ENCODE measurements around the gene TTC34.

Gene TTC34

DNA sequence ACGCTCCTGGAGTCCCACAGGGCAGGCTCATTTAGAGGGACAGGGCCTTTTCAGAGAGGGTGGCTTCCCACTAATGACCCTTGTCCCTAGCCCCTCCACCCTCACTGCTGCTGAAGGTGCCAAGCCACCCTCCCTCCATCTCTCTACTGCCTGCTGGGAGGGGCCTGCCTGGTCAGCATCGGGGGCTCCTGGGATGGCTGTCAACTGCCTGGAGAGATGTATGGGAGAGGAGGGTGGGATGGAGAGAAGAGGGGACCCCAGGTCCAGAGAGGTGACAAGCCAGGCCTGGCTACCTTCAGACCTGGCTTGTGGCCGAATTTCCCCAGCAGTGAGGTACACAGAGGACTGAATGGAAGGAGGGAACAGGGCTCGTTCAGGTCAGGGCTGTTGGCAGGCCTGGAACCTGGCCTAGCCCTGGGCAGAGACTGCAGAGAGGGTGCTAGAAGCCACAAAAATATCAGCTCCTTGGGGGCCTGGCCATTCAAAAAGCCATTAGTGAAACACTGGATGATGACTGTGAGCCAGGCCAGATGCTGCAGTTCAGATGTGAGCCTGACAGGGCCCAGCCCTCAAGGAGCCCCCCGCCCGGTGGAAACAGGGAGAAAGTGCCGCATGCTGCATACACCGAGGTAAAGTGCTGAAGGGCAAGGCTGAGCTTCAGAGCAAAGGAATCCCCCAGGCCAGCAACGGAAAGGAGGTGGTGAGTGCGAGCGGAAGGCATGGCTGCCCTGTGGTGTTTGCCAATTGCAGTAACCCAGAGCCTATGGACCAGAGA lies 188.7 kb downstream of the TTC34 start:
- no peak overlapping the region for H3K4me3 ChIP-seq (ENCODE audit: low read length)
- no peak for TF ChIP-seq CTCF (conservative IDR thresholded peaks at IDR 0.05; ENCODE audit: low read depth, low read length)
- no peak for DNase-seq (ENCODE audit: low read depth)

DNA sequence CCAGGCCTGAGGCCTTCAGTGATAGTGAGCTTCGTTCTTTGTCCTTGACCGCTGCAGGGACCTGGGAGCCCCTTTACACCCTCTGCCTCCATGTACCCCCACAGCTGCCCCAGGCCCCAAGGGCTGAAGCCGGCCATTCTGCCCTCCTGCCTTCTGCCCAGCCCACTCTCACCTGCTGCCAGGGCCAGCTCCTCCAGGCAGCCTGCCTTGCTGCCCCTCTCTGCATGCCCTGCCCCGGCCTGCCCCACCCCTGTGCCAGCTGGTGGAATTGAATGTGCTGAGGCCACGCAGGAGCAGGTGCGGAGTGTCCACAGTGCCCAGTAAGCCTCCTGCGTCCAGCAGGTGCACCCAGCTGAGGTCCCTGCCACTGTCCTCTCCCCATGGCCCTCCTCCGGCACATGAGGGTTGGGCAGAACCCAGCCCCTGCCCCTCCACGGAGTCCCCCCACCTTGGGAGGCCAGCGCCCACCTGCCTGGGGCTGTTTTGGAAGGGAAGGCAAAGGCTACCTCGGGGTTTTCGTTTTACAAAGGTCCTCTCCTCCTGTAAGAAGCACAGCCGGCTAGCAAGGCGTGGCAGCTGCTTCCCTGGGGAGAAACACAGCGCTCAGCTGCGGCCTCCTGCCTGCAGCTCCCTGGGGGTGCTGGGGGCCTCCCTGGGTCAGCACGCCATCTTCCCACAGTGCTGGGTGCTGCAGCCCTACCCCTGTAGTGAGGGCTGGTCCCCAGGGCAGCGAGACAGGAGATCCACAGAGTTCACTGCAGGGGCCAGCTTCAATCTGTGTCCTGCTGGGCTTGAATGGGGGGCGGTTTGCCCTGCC lies 189.7 kb downstream of the TTC34 start:
- H3K4me3 ChIP-seq (ENCODE audit: low read length): no peak overlapping the region
- no peak for TF ChIP-seq CTCF (conservative IDR thresholded peaks at IDR 0.05; ENCODE audit: low read depth, low read length)
- no peak for DNase-seq (ENCODE audit: low read depth)

DNA sequence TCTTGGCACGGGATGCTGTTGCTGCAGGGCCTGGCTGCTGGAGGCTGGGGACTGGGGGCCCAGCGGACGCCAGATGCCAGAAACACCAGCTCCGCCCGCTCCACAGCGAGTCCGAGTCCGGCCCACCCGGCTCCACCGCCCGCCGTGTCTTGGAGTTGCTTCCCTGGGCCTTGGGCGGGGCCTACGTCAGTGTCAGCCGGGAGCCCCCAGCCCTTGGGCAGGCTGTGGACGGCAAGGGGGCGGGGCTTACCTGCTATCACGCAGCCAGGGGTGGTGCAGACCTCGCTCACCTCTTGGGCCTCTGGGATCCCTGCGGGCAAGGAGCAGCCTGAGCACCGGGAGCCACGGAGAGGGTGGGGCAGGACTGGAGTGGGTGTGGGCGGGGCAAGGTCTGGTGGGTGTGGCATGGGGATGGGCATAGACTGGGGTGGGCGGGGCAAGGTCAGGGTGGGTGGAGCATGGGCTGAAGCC lies 190.4 kb downstream of the TTC34 start:
- no peak for TF ChIP-seq CTCF (conservative IDR thresholded peaks at IDR 0.05; ENCODE audit: low read depth, low read length)
- no peak overlapping the region for H3K4me3 ChIP-seq (ENCODE audit: low read length)
- DNase-seq (ENCODE audit: low read depth): no peak

- TF ChIP-seq CTCF (conservative IDR thresholded peaks at IDR 0.05; ENCODE audit: low read depth, low read length): no peak
- no peak for DNase-seq (ENCODE audit: low read depth)
Measured at GRCh38 chr1:2610036-2610959, 191.2 kb downstream of the TTC34 start.

GRCh38 chr1:2609319-2610035 lies 192.0 kb downstream of the TTC34 start:
- TF ChIP-seq CTCF (conservative IDR thresholded peaks at IDR 0.05; ENCODE audit: low read depth, low read length): no peak
- DNase-seq (ENCODE audit: low read depth): no peak
- no peak overlapping the region for H3K4me3 ChIP-seq (ENCODE audit: low read length)

More at GRCh38 chr1:2610036-2610959, 191.2 kb downstream of the TTC34 start:
- H3K4me3 ChIP-seq (ENCODE audit: low read length): no peak overlapping the region

- no peak overlapping the region for H3K4me3 ChIP-seq (ENCODE audit: low read length)
- TF ChIP-seq CTCF (conservative IDR thresholded peaks at IDR 0.05; ENCODE audit: low read depth, low read length): no peak
- no peak for DNase-seq (ENCODE audit: low read depth)
Measured at GRCh38 chr1:2607641-2608091, 193.8 kb downstream of the TTC34 start.

All from retinal pigment epithelial cell (primary cell).